Psoas muscle (tissue), 8 donors: Measurements from ENCODE around the gene PHYHIPL. TPM values are rescaled to one million over a fixed set of nuclear protein-coding genes. Genes with fewer than 3 reads are reported as not detected.

Source experiments
- ATAC-seq, 4 donors: fragments of 200-7000 bp; cut with Tn5 transposase; one replicate each; pipeline ENCODE4 v1.9.1; 2020; ENCODE audit warnings: moderate library complexity in 3 of 4, mild to moderate bottlenecking in 2 of 4
- DNase-seq, 2 donors: peaks; one replicate each; pipeline ENCODE4 v3.0.0-alpha.2; 2020
- H3K27ac ChIP-seq: fragments of 200-600 bp; one replicate; pipeline ENCODE4 v1.8.0; 2022
- H3K27me3 ChIP-seq, 3 donors: fragments of 200-600 bp in 1 of 3; one replicate each; pipeline versions ENCODE4 v1.6.1 to v1.8.0; 2013 to 2022; ENCODE audit warnings: low read length in 2 of 3, mild to moderate bottlenecking in 2 of 3, moderate library complexity in 1 of 3; ENCODE audit not compliant: insufficient read depth in 3 of 3
- H3K36me3 ChIP-seq, 2 donors: fragments of 200-600 bp in 1 of 2; one replicate each; pipeline versions ENCODE4 v1.6.1 to v1.8.0; 2013 to 2022; ENCODE audit warnings: low read depth in 1 of 2, mild to moderate bottlenecking in 1 of 2, moderate library complexity in 1 of 2; ENCODE audit not compliant: insufficient read depth in 1 of 2
- H3K4me1 ChIP-seq: fragments of 200-600 bp; one replicate; pipeline ENCODE4 v1.8.0; 2022
- H3K4me3 ChIP-seq: fragments of 200-600 bp; one replicate; pipeline ENCODE4 v1.8.0; 2022; ENCODE audit warnings: mild to moderate bottlenecking
- H3K9me3 ChIP-seq: fragments of 200-600 bp; one replicate; pipeline ENCODE4 v1.8.0; 2022
- WGBS, 3 donors: extraction: QIAGEN DNeasy Blood & Tissue Kit; methylation state at CpG; one replicate each; pipeline versions ENCODE4 v1.1.6 to v1.1.7; 2013; 5-methylcytosine and 5-hydroxymethylcytosine counted together
- intact Hi-C, 2 donors: fragments of 100-400 bp; cut with DNase I; formaldehyde crosslinking; loops; one replicate each; pipeline versions ENCODE4 v1.11.0 to v1.14.2; 2022
- polyA plus RNA-seq, 3 donors: library from polyadenylated mRNA; stranded (reverse); fragments of 200-250 nt; gene quantifications; one replicate each; pipeline ENCODE4 v1.2.3, GENCODE V29; 2013
- total RNA-seq, 4 donors: library from RNA; stranded (reverse); fragmentation: NEBNext Ultra II Directional in 2 of 4; extraction: Animal tissue kit (Norgen Biotek cat#: 25700) in 2 of 4; gene quantifications; one replicate each; pipeline versions ENCODE4 v1.2.1 to v1.2.4, GENCODE V29; 2021 to 2023
- TF ChIP-seq, protein P1 (sequence below): fragments of 200-600 bp; IDR thresholded peaks from one replicate; pipeline ENCODE4 v1.8.0; 2022; ENCODE audit warnings: antibody characterized with exemption
- donor health status: healthy with polysubstance abuse.
- donor health status: DM: no; HTN: no; CAD: no; lungs with moderate emphysema.
- donor health status: Bipolar disorder and iron deficiency.
- donor health status: healthy.
- donor health status: DM: yes; HTN: yes; CAD: no.
- donor health status: DM: no; HTN: no; CAD: no.
- donor health status: DM: no; HTN: no; CAD: no.
- donor health status: DM: yes; HTN: yes; CAD: no.

Gene PHYHIPL
- total and polyA plus RNA-seq, 7 donors, result 0.04 to 0.32 (median 0.10) TPM; not detected in 2

DNA sequence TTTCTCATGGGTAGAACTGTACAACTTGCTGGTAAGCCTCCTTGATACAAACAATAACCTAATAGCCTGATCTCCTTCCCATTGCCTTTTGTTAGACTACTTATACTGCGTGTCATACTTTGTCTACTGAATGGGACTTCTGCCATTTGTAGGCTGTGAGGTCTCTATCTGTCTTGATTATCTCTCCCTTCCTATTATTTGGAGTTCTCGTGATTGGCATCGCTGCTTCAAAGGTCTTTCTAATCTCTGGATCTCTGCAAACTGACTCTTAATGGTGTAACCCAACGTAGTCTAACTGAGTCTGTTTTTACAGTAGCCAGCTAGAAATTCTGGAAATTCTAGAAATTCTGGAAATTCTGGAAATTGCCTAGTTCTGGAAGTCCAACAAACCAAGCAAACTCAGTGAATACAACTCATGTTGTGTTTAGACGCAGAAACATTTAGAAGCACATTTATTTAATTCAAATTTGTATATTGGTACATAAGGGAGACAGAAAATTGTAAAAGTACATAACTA is 29.8 kb downstream of the PHYHIPL start:
- Histone ChIP-seq H3K4me3 (no peak overlapping the region), H3K36me3 (no peaks in the 10 kb centered on the region), H3K9me3 (no peaks in the 10 kb centered on the region), H3K4me1 (no peaks in the 10 kb centered on the region), H3K27me3 (no peaks in the 10 kb centered on the region), H3K27ac (no peak overlapping the region)
- ATAC-seq (no peak), DNase-seq (no peak)
- TF ChIP-seq, protein P1, sequence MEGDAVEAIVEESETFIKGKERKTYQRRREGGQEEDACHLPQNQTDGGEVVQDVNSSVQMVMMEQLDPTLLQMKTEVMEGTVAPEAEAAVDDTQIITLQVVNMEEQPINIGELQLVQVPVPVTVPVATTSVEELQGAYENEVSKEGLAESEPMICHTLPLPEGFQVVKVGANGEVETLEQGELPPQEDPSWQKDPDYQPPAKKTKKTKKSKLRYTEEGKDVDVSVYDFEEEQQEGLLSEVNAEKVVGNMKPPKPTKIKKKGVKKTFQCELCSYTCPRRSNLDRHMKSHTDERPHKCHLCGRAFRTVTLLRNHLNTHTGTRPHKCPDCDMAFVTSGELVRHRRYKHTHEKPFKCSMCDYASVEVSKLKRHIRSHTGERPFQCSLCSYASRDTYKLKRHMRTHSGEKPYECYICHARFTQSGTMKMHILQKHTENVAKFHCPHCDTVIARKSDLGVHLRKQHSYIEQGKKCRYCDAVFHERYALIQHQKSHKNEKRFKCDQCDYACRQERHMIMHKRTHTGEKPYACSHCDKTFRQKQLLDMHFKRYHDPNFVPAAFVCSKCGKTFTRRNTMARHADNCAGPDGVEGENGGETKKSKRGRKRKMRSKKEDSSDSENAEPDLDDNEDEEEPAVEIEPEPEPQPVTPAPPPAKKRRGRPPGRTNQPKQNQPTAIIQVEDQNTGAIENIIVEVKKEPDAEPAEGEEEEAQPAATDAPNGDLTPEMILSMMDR, result no peak
- WGBS, 3 donors, result 88 to 92% (median 90%) methylated on average over 5 of the region's 5 CpGs
- intact Hi-C loops, result no loop called here

- TF ChIP-seq, protein P1, result no peak
- Histone ChIP-seq H3K36me3 (no peaks in the 10 kb centered on the region), H3K4me1 (no peaks in the 10 kb centered on the region), H3K27ac (no peak overlapping the region), H3K4me3 (no peak overlapping the region), H3K9me3 (no peaks in the 10 kb centered on the region), H3K27me3 (no peaks in the 10 kb centered on the region)
- DNase-seq (no peak), ATAC-seq (no peak)
- 36 to 44% (median 38%) methylated on average over 2 of the region's 2 CpGs for WGBS, 3 donors
- intact Hi-C loops, result no loop called here
These were observed 35.9 kb downstream of the PHYHIPL start for GRCh38 chr10:59212301-59212798.

DNA sequence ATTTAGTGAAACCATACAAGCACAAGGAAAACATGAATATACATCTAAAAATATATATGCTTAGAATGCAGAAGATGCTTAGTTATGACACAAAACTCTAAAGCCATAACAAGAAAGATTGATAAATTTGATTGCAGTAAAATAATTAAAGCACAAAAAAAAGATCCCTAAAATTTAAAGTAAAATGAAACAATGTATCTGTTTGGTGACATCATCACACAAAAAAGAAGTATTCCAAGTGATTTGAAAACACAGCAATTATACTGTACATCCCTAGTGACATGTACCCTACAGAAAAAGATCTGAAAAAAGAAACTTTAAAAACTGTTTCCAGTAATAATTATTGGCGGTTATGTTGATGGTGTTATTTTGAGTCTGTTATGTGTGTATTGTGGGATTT is 37.7 kb downstream of the PHYHIPL start:
- Histone ChIP-seq H3K4me1 (no peaks in the 10 kb centered on the region), H3K27me3 (no peaks in the 10 kb centered on the region), H3K9me3 (no peaks in the 10 kb centered on the region), H3K27ac (no peak overlapping the region), H3K36me3 (no peaks in the 10 kb centered on the region), H3K4me3 (no peak overlapping the region)
- DNase-seq, result no peak
- no peak for ATAC-seq
- TF ChIP-seq, protein P1, result no peak
- intact Hi-C loops, result no loop called here
- WGBS, 3 donors, result 91 to 98% (median 96%) methylated on average over 1 of the region's 1 CpG

GRCh38 chr10:59216178-59216869 is 39.9 kb downstream of the PHYHIPL start:
- TF ChIP-seq, protein P1, result no peak
- H3K36me3 ChIP-seq, result no peaks in the 10 kb centered on the region
- no peaks in the 10 kb centered on the region for H3K4me1 ChIP-seq
- ATAC-seq (no peak), DNase-seq (no peak)
- no peak overlapping the region for H3K4me3 ChIP-seq
- 64 to 68% (median 68%) methylated on average over 4 of the region's 4 CpGs for WGBS, 3 donors
- no peak overlapping the region for H3K27ac ChIP-seq
- intact Hi-C loops, result no loop called here
- no peaks in the 10 kb centered on the region for H3K27me3 ChIP-seq
- no peaks in the 10 kb centered on the region for H3K9me3 ChIP-seq
